GM23248 (cell line): Measurements from ENCODE around the gene HPD. TPM values are rescaled to one million over a fixed set of nuclear protein-coding genes. Genes with fewer than 3 reads are reported as not detected.

Source experiments
- DNase-seq: peaks from one replicate; pipeline ENCODE4 v3.0.0-alpha.2; 2015
- H2AFZ ChIP-seq: fragments of 200-600 bp; sonication (generic); 2 replicates; pipeline ENCODE4 v1.6.1; 2016; ENCODE audit warnings: antibody characterized with exemption
- H3F3A ChIP-seq: fragments of 200-600 bp; sonication (generic); 2 replicates; pipeline ENCODE4 v1.6.1; 2016; ENCODE audit warnings: mild to moderate bottlenecking, antibody characterized with exemption, mixed run types; ENCODE audit not compliant: insufficient read depth
- H3K27ac ChIP-seq: fragments of 200-600 bp; sonication (generic); 2 replicates; pipeline ENCODE4 v1.5.1; 2016; ENCODE audit warnings: mild to moderate bottlenecking
- H3K27me3 ChIP-seq: fragments of 200-600 bp; sonication (generic); replicated peaks from 2 replicates; pipeline ENCODE4 v1.6.1; 2016; ENCODE audit warnings: mild to moderate bottlenecking; ENCODE audit not compliant: insufficient read depth
- H3K36me3 ChIP-seq: fragments of 200-600 bp; sonication (generic); 2 replicates; pipeline ENCODE4 v1.6.1; 2016; ENCODE audit warnings: low read depth, mild to moderate bottlenecking
- H3K4me1 ChIP-seq: fragments of 200-600 bp; sonication (generic); 2 replicates; pipeline ENCODE4 v1.6.1; 2016; ENCODE audit warnings: mild to moderate bottlenecking; ENCODE audit not compliant: insufficient read depth
- H3K4me2 ChIP-seq: fragments of 200-600 bp; sonication (generic); one replicate; pipeline ENCODE4 v1.6.1; 2016; ENCODE audit warnings: mild to moderate bottlenecking; ENCODE audit not compliant: unreplicated experiment
- H3K4me3 ChIP-seq: fragments of 200-600 bp; sonication (generic); 2 replicates; pipeline ENCODE4 v1.5.1; 2016; ENCODE audit warnings: mild to moderate bottlenecking
- H3K79me2 ChIP-seq: fragments of 200-600 bp; sonication (generic); 2 replicates; pipeline ENCODE4 v1.6.1; 2016; ENCODE audit warnings: mild to moderate bottlenecking; ENCODE audit not compliant: insufficient read depth
- H3K9ac ChIP-seq: fragments of 200-600 bp; sonication (generic); 2 replicates; pipeline ENCODE4 v1.6.1; 2016; ENCODE audit warnings: mild to moderate bottlenecking
- H3K9me2 ChIP-seq: fragments of 200-600 bp; sonication (generic); 2 replicates; pipeline ENCODE4 v1.6.1; 2016; ENCODE audit warnings: mixed run types, mild to moderate bottlenecking, moderate library complexity; ENCODE audit not compliant: insufficient read depth
- H3K9me3 ChIP-seq: fragments of 200-600 bp; sonication (generic); one replicate; pipeline ENCODE4 v1.6.1; 2017; ENCODE audit warnings: low read depth
- H4K20me1 ChIP-seq: fragments of 200-600 bp; sonication (generic); 2 replicates; pipeline ENCODE4 v1.6.0; 2016; ENCODE audit not compliant: insufficient read depth
- EZH2 ChIP-seq: fragments of 200-600 bp; sonication (generic); IDR thresholded peaks from 2 replicates; pipeline ENCODE4 v1.6.1; 2018; ENCODE audit warnings: antibody characterized with exemption, mild to moderate bottlenecking; ENCODE audit not compliant: insufficient read depth, poor library complexity, severe bottlenecking
- EZH2phosphoT487 ChIP-seq: fragments of 200-600 bp; sonication (generic); IDR thresholded peaks from 2 replicates; pipeline ENCODE4 v1.6.1; 2018; ENCODE audit warnings: antibody characterized with exemption, moderate library complexity, mild to moderate bottlenecking, low read depth; ENCODE audit not compliant: insufficient read depth
- WGBS, 2 experiments: methylation state at CpG; one replicate each; pipeline ENCODE4 v1.1.6; 2015 to 2017; ENCODE audit warnings: low lambda C conversion rate in 2 of 2, low coverage in 1 of 2; ENCODE audit errors: missing lambda C conversion rate in 2 of 2; 5-methylcytosine and 5-hydroxymethylcytosine counted together
- in situ Hi-C: fragments of 300-500 bp; cut with MboI; formaldehyde crosslinking; loops from 2 replicates; pipeline ENCODE4 v1.15.0; 2020
- polyA plus RNA-seq: library from polyadenylated mRNA; unstranded; fragments of >200 nt; fragmentation: Nextera tagmentation; extraction: Ambion mirVana; gene quantifications from 2 replicates; pipeline ENCODE4 v1.2.1, GENCODE V29; 2016
- total RNA-seq: library from RNA; depleted of rRNA; stranded (reverse); fragments of >200 nt; shearing (Covaris generic); gene quantifications from 2 replicates; pipeline ENCODE4 v1.2.3, GENCODE V29; 2014

Gene HPD
- total and polyA plus RNA-seq, 2 experiments from 2014 or later: not detected

GRCh38 chr12:121813951-121814350 lies 44.7 kb downstream of the HPD start:
- in situ Hi-C loops: no loop called here
- WGBS, 2 experiments: 95 to 99% methylated on average over 5 to 14 of the region's 14 CpGs

GRCh38 chr12:121812921-121813896 lies 45.5 kb downstream of the HPD start:
- Histone ChIP-seq H3K4me2 (peak overlapping the region; percentile 87), H3K27ac (peak overlapping the region; percentile 55), H3K27me3 (no peaks in the 10 kb centered on the region), H2AFZ (no peak overlapping the region), H3K79me2 (peaks cover 95% of the 10 kb centered on the region), H3K4me1 (peaks cover 14% of the 10 kb centered on the region), H3K36me3 (peaks cover 36% of the 10 kb centered on the region), H3K9me3 (no peaks in the 10 kb centered on the region), H3F3A (peaks cover 11% of the 10 kb centered on the region), H3K4me3 (peak overlapping the region; percentile 76), H3K9me2 (no peaks in the 10 kb centered on the region), H4K20me1 (no peaks in the 10 kb centered on the region), H3K9ac (peak overlapping the region; percentile 76)
- 51 to 53% methylated on average over 23 to 25 of the region's 25 CpGs for WGBS, 2 experiments
- DNase-seq: peak; percentile 63
- no peak for TF ChIP-seq EZH2
- TF ChIP-seq EZH2phosphoT487: no peak
- in situ Hi-C loops: no loop called here

More at GRCh38 chr12:121813951-121814350, 44.7 kb downstream of the HPD start:
- no peak for DNase-seq
- H3K9me2 ChIP-seq: no peaks in the 10 kb centered on the region
- H3K9ac ChIP-seq: peak overlapping the region; percentile 76; the same call in 1 of the 2 replicates
- H3K4me2 ChIP-seq: no peak overlapping the region
- no peaks in the 10 kb centered on the region for H3K9me3 ChIP-seq
- peaks cover 14% of the 10 kb centered on the region for H3K4me1 ChIP-seq
- H2AFZ ChIP-seq: no peak overlapping the region
- peak overlapping the region; percentile 55 for H3K27ac ChIP-seq
- H3K27me3 ChIP-seq: no peaks in the 10 kb centered on the region
- no peak for TF ChIP-seq EZH2
- no peak for TF ChIP-seq EZH2phosphoT487
- H3K36me3 ChIP-seq: peaks cover 37% of the 10 kb centered on the region
- no peaks in the 10 kb centered on the region for H4K20me1 ChIP-seq
- H3F3A ChIP-seq: peaks cover 11% of the 10 kb centered on the region
- no peak overlapping the region for H3K4me3 ChIP-seq
- peaks cover 91% of the 10 kb centered on the region for H3K79me2 ChIP-seq

DNA sequence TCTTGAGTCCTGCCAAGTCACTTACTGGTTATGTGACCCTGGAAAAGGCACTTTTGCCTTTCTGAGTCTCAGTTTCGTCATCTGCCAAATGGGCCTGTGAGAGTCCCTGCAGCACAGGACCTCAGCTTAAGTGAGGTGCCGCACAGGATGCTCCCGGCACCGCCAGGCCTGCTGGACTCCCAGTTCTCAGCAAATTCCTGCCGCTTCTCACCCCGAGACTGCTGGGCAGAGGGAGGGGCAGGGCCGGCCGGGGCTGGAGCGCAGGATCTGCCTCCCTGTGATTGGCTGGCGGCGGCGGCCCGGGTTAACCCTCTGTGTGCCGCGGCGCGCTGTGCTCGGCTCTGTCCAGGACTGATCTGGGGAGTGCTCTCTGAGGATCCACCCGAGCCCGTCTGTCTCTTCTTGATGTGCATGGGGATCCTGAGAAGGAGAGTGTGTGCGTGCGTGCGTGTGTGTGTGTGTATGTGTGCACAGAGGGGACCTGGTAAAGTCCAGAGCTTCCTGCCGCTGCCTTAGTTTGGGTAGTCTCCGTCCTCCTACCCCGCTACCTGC lies 46.3 kb downstream of the HPD start:
- Histone ChIP-seq H3K4me3 (peak overlapping the region; percentile 76), H3K36me3 (peaks cover 28% of the 10 kb centered on the region), H3K79me2 (peaks cover 95% of the 10 kb centered on the region), H3F3A (peaks cover 11% of the 10 kb centered on the region), H3K27ac (0 out of 2 replicates have a peak overlapping the region, but pooled peaks have one; percentile 16), H3K4me2 (peak overlapping the region; percentile 87), H3K4me1 (peaks cover 14% of the 10 kb centered on the region), H2AFZ (no peak overlapping the region), H4K20me1 (no peaks in the 10 kb centered on the region), H3K9me2 (no peaks in the 10 kb centered on the region), H3K9me3 (no peaks in the 10 kb centered on the region), H3K9ac (peak overlapping the region; percentile 76), H3K27me3 (no peaks in the 10 kb centered on the region)
- in situ Hi-C loops: no loop called here
- peak; percentile 87 for DNase-seq
- TF ChIP-seq EZH2phosphoT487: no peak
- 8 to 10% methylated on average over 24 of the region's 26 CpGs for WGBS, 2 experiments

- Histone ChIP-seq H3K27me3 (no peaks in the 10 kb centered on the region), H3K4me3 (peak overlapping the region; percentile 76), H4K20me1 (no peaks in the 10 kb centered on the region)
Observed at GRCh38 chr12:121811434-121812319, 47.0 kb downstream of the HPD start.

More at GRCh38 chr12:121811434-121812319, 47.0 kb downstream of the HPD start:
- in situ Hi-C loops: no loop called here
- DNase-seq: peak; percentile 86
- H3K79me2 ChIP-seq: peaks cover 95% of the 10 kb centered on the region
- TF ChIP-seq EZH2phosphoT487 (no peak), EZH2 (no peak)
- H3K9ac ChIP-seq: peak overlapping the region; percentile 76
- H3K4me1 ChIP-seq: peaks cover 19% of the 10 kb centered on the region
- H3K9me2 ChIP-seq: no peaks in the 10 kb centered on the region
- WGBS, 2 experiments: 5 to 6% methylated on average over 32 to 43 of the region's 46 CpGs
- H3K36me3 ChIP-seq: peaks cover 23% of the 10 kb centered on the region
- H3K9me3 ChIP-seq: no peaks in the 10 kb centered on the region
- no peak overlapping the region for H2AFZ ChIP-seq
- H3K4me2 ChIP-seq: peak overlapping the region; percentile 87
- H3K27ac ChIP-seq: peak overlapping the region; percentile 64
- peaks cover 11% of the 10 kb centered on the region for H3F3A ChIP-seq
